HG02973 (cell line): Measurements from ENCODE around the gene ALG10B.

Experiments used
- ATAC-seq: cut with Tn5 transposase; IDR thresholded peaks from one replicate; pipeline ENCODE4 v1.9.1; 2021; ENCODE audit warnings: moderate library complexity; ENCODE audit not compliant: unreplicated experiment

The ALG10B gene

DNA sequence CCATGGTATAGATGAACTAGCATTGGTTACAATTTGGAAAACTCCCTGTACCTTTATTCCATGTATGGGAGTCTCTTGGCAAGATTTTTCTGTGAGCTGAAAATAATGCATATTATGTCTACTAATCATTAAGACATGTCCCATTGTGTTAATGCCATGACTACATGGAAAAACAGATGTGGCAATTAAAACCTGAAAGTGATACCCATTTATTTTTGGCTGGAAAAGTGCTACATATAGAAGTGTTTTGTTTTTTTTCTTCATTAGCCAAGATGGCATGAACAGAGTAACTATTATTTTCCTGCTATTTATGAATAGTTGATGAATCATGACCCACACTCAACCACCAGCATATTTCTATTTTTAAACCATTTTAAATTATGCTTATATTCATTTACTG lies 58.2 kb downstream of the ALG10B start:
- ATAC-seq: no peak
